Uterus (tissue), 4 donors: ENCODE data around the gene RGS7. TPM values are rescaled to one million over a fixed set of nuclear protein-coding genes. Genes with fewer than 3 reads are reported as not detected.

Experiments used
- DNase-seq, 2 donors: peaks; one replicate each; pipeline ENCODE4 v3.0.0-alpha.2; 2019 to 2020
- H3K27ac ChIP-seq, 2 donors: fragments of 200-600 bp; sonication (generic); 1 replicate in 1 of 2; 2 replicates in 1 of 2; pipeline ENCODE4 v1.5.1; 2016 to 2018
- H3K27me3 ChIP-seq, 2 donors: fragments of 200-600 bp; sonication (generic); one replicate each; pipeline ENCODE4 v1.5.1; 2018 to 2019; ENCODE audit warnings: control low read depth in 1 of 2
- H3K36me3 ChIP-seq, 2 donors: fragments of 200-600 bp; sonication (generic); one replicate each; pipeline ENCODE4 v1.5.1; 2019; ENCODE audit warnings: control low read depth in 1 of 2
- H3K4me1 ChIP-seq, 2 donors: fragments of 200-600 bp; sonication (generic); one replicate each; pipeline ENCODE4 v1.5.1; 2018 to 2019; ENCODE audit warnings: control low read depth in 1 of 2
- H3K4me3 ChIP-seq, 2 donors: fragments of 200-600 bp; sonication (generic); 1 replicate in 1 of 2; 2 replicates in 1 of 2; pipeline ENCODE4 v1.5.1; 2018 to 2019; ENCODE audit warnings: mild to moderate bottlenecking in 1 of 2
- H3K9me3 ChIP-seq, 2 donors: fragments of 200-600 bp; sonication (generic); one replicate each; pipeline ENCODE4 v1.5.1; 2019; ENCODE audit warnings: control low read depth in 1 of 2
- POLR2A ChIP-seq, 2 donors: fragments of 450-650 bp; IDR thresholded peaks; one replicate each; pipeline ENCODE4 v1.6.1; 2016; ENCODE audit warnings: antibody characterized with exemption in 2 of 2, mild to moderate bottlenecking in 1 of 2, moderate library complexity in 1 of 2
- intact Hi-C: fragments of 100-400 bp; cut with DNase I; formaldehyde crosslinking; loops from one replicate; pipeline ENCODE4 v1.15.1; 2023; ENCODE audit warnings: low total_unique reads
- total RNA-seq, 4 donors: library from RNA; depleted of rRNA in 3 of 4; stranded (reverse); fragments of >200 nt in 3 of 4; gene quantifications; one replicate each; pipeline versions ENCODE4 v1.1.0 to v1.2.4, GENCODE V29; 2014 to 2023
- TF ChIP-seq, protein P1 (sequence below), 4 experiments: fragments of 200-600 bp in 2 of 4; fragments of 450-650 bp in 2 of 4; sonication (generic) in 2 of 4; IDR thresholded peaks; one replicate each; pipeline ENCODE4 v1.5.1; 2016 to 2019; ENCODE audit warnings: antibody characterized with exemption in 4 of 4, mild to moderate bottlenecking in 2 of 4, moderate library complexity in 1 of 4
- donor health status: DM: yes; HTN: yes; CAD: no.

The RGS7 gene
- total RNA-seq, 4 donors from 2014 or later = 0.62 TPM; not detected in 3

DNA sequence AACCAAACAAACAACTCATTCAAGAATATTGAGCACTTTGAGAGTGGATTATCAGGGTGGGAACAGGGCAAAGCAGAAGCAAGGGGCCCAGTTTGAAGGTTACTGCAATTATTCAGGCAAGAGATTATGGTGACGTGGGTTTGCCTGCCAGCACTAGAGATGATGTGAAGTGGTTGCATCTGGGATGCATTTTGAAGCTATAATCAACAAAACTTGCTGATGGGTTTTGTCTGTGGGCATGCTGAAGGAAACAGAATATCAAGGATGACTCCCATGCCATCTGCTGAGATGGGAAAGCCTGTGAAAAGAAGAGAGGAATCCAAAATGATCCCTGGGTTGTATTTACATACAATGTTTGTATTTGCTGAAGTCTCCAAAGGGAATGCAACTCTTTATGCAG is 520.7 kb downstream of the RGS7 start:
- H3K27me3 ChIP-seq = no peaks in the 10 kb centered on the region
- no peaks in the 10 kb centered on the region for H3K9me3 ChIP-seq
- no peaks in the 10 kb centered on the region for H3K4me1 ChIP-seq
- intact Hi-C loops = no loop called here
- no peak overlapping the region for H3K27ac ChIP-seq
- TF ChIP-seq POLR2A (IDR thresholded peaks at IDR 0.05) = no peak
- H3K4me3 ChIP-seq = no peak overlapping the region
- H3K36me3 ChIP-seq = no peaks in the 10 kb centered on the region
- no peak for DNase-seq

DNA sequence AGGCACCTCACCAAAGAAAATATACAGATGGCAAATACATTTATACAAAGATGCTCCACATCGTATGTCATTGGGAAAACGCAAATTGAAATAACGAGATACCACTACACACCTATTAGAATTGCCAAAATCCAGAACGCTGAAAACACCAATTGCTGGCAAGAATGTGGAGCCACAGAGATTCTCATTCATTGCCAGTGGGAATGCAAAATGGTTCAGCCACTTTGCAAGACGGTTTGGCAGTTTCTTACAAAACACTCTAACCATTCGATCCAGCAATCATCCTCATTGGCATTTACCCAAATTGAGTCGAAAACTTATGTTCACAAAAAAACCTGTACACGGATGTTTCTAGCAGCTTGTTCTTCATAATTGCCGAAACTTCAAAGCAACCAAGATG is 521.7 kb downstream of the RGS7 start:
- Histone ChIP-seq H3K4me1 (no peaks in the 10 kb centered on the region), H3K27me3 (no peaks in the 10 kb centered on the region), H3K36me3 (no peaks in the 10 kb centered on the region), H3K9me3 (no peaks in the 10 kb centered on the region), H3K27ac (no peak overlapping the region), H3K4me3 (no peak overlapping the region)
- DNase-seq = no peak
- TF ChIP-seq POLR2A (IDR thresholded peaks at IDR 0.05) = no peak
- TF ChIP-seq, protein P1, sequence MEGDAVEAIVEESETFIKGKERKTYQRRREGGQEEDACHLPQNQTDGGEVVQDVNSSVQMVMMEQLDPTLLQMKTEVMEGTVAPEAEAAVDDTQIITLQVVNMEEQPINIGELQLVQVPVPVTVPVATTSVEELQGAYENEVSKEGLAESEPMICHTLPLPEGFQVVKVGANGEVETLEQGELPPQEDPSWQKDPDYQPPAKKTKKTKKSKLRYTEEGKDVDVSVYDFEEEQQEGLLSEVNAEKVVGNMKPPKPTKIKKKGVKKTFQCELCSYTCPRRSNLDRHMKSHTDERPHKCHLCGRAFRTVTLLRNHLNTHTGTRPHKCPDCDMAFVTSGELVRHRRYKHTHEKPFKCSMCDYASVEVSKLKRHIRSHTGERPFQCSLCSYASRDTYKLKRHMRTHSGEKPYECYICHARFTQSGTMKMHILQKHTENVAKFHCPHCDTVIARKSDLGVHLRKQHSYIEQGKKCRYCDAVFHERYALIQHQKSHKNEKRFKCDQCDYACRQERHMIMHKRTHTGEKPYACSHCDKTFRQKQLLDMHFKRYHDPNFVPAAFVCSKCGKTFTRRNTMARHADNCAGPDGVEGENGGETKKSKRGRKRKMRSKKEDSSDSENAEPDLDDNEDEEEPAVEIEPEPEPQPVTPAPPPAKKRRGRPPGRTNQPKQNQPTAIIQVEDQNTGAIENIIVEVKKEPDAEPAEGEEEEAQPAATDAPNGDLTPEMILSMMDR (IDR thresholded peaks at IDR 0.05) = no peak
- intact Hi-C loops = no loop called here

DNA sequence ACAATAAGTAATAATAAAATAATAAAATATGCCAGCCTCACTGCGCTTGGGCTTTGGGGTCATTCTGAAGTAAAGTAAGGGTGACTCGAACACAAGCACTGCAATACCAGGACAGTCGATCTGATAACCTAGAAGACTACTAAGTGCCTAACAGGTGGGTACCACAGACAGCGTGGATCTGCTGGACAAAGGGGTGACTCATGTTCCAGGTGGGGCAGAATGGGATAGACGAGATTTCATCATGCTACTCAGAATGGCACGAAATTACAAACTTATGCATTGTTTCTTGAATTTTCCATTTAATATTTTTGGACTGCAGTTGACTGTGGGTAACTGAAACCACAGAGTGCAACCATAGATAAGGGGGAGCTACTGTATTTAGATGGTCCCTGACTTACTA is 523.9 kb downstream of the RGS7 start:
- Histone ChIP-seq H3K4me3 (no peak overlapping the region), H3K27me3 (no peaks in the 10 kb centered on the region), H3K9me3 (no peaks in the 10 kb centered on the region), H3K4me1 (no peaks in the 10 kb centered on the region), H3K36me3 (no peaks in the 10 kb centered on the region), H3K27ac (no peak overlapping the region)
- intact Hi-C loops = no loop called here
- TF ChIP-seq POLR2A (IDR thresholded peaks at IDR 0.05) = no peak
- DNase-seq = no peak

DNA sequence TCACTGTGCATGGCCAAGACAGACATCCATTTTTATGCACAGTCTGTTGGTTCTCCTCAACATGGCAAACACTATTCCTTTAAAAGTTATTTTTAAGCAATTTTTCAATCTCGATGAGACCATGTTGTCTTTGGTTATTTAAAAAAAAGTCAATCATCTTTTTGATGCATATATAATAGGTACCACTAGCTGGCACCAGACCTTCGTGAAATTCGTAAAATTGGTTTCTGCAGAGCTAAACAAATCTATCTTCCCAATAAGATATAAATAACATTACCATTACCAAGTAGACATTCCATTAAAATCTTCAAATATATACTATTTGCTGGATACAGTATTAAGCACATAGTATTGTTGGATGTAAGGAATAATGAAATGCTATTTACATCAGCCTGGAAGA is 525.1 kb downstream of the RGS7 start:
- no peaks in the 10 kb centered on the region for H3K9me3 ChIP-seq
- no peaks in the 10 kb centered on the region for H3K36me3 ChIP-seq
- DNase-seq = no peak
- intact Hi-C loops = no loop called here
- H3K27ac ChIP-seq = no peak overlapping the region
- TF ChIP-seq, protein P1 (IDR thresholded peaks at IDR 0.05) = no peak
- no peak for TF ChIP-seq POLR2A (IDR thresholded peaks at IDR 0.05)
- H3K4me3 ChIP-seq = no peak overlapping the region
- no peaks in the 10 kb centered on the region for H3K27me3 ChIP-seq
- no peaks in the 10 kb centered on the region for H3K4me1 ChIP-seq

DNA sequence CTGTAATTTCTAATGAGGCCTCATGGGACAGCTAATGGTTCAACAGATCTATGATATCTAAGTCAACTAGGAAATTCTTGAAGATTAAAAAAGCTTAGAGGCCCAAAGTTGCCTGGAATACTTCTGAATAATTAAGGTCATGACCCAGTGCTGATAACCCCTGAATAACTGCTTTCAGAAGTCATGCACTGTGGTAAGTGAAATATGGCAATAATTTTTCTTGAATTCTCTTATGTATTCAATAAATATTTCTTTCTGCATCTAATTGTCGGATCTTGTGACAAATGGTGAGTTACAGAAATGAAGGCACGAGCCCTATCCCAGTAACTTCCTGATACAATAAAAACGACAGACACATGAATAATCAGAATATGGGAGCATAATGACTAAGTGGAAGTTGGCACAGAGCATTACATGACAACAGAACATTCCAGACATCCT is 525.8 kb downstream of the RGS7 start:
- DNase-seq = no peak
- H3K27me3 ChIP-seq = no peaks in the 10 kb centered on the region
- no peaks in the 10 kb centered on the region for H3K9me3 ChIP-seq
- H3K27ac ChIP-seq = no peak overlapping the region
- H3K36me3 ChIP-seq = no peaks in the 10 kb centered on the region
- TF ChIP-seq POLR2A (IDR thresholded peaks at IDR 0.05) = no peak
- TF ChIP-seq, protein P1 (IDR thresholded peaks at IDR 0.05) = no peak
- no peak overlapping the region for H3K4me3 ChIP-seq
- H3K4me1 ChIP-seq = no peaks in the 10 kb centered on the region
- intact Hi-C loops = no loop called here

DNA sequence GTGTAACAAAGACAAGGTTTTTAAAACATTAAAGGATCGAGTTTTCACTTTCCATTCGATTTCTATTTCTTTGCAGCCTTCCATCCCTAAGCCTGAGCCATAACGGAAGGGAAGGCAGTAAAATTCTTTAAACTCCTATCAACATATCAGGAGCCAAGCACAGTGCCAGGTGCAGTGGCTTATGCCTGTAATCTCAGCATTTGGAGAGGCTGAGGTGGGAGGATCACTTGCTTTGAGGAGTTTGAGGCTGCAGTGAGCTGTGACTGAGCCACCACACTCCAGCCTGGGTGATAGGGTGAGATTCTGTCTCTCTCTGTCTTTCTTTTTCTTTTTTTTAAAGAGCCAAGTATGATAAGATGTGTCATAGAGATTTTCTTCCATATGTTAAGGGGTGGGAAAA is 527.5 kb downstream of the RGS7 start:
- Histone ChIP-seq H3K27ac (no peak overlapping the region), H3K36me3 (no peaks in the 10 kb centered on the region), H3K9me3 (no peaks in the 10 kb centered on the region), H3K27me3 (no peaks in the 10 kb centered on the region), H3K4me3 (no peak overlapping the region), H3K4me1 (no peaks in the 10 kb centered on the region)
- DNase-seq = no peak
- intact Hi-C loops = no loop called here
- TF ChIP-seq, protein P1 (IDR thresholded peaks at IDR 0.05) = no peak
